HUES6 (cell line): ENCODE data around the gene MLXIPL.
"Not testable (repeated sequence)": the region's sequence is repeated elsewhere in the genome, so short reads cannot be mapped to it uniquely, and the experiment has no call there.

ENCODE experiments used
- H3K27ac ChIP-seq: 2 replicates; pipeline ENCODE4 v1.7.0; 2013; ENCODE audit warnings: low read depth, mild to moderate bottlenecking, low read length, inconsistent platforms
- H3K27me3 ChIP-seq: 2 replicates; pipeline ENCODE4 v1.6.1; 2013; ENCODE audit warnings: low read length; ENCODE audit not compliant: control insufficient read depth, insufficient read depth
- H3K36me3 ChIP-seq: 2 replicates; pipeline ENCODE4 v1.6.1; 2013; ENCODE audit warnings: low read length; ENCODE audit not compliant: control insufficient read depth, insufficient read depth
- H3K4me1 ChIP-seq: 2 replicates; pipeline ENCODE4 v1.6.1; 2013; ENCODE audit warnings: low read length; ENCODE audit not compliant: control insufficient read depth, insufficient read depth
- H3K4me3 ChIP-seq: 2 replicates; pipeline ENCODE4 v1.5.1; 2013; ENCODE audit warnings: low read depth, low read length
- H3K9ac ChIP-seq: one replicate; pipeline ENCODE4 v1.6.1; 2013; ENCODE audit warnings: mild to moderate bottlenecking, low read length
- H3K9me3 ChIP-seq: 2 replicates; pipeline ENCODE4 v1.6.1; 2013; ENCODE audit warnings: low read depth, low read length; ENCODE audit not compliant: control insufficient read depth, insufficient read depth

MLXIPL gene

DNA sequence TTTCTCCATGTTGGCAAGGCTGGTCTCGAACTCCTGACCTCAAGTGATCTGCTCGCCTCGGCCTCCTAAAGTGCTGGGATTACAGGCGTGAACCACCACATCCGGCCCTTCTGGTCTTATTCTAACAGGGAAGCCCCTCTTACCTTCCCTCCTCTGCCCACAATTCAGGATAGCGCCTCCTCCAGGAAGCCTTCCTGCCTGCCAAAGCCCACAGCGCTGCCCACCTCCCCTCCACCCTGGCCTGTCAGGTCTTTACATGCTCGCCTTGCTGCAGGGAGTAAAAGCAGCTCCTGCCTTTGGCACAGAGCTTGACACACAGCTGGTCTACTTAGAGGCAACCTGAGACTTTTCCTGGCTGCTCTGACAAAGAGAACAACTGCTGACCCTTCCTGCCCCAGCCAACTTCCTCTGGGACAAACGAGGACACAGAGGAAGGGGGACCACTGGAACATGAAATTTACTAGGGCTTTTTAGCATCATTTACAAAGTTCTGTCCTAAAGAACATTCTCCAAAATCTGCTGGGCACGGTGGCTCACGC is 13.2 kb downstream of the MLXIPL start:
- H3K9me3 ChIP-seq, result no peaks in the 10 kb centered on the region
- no peak overlapping the region for H3K4me3 ChIP-seq
- no peak overlapping the region for H3K9ac ChIP-seq
- H3K4me1 ChIP-seq, result no peaks in the 10 kb centered on the region
- no peak overlapping the region for H3K27ac ChIP-seq
- no peaks in the 10 kb centered on the region for H3K36me3 ChIP-seq
- H3K27me3 ChIP-seq, result no peaks in the 10 kb centered on the region

DNA sequence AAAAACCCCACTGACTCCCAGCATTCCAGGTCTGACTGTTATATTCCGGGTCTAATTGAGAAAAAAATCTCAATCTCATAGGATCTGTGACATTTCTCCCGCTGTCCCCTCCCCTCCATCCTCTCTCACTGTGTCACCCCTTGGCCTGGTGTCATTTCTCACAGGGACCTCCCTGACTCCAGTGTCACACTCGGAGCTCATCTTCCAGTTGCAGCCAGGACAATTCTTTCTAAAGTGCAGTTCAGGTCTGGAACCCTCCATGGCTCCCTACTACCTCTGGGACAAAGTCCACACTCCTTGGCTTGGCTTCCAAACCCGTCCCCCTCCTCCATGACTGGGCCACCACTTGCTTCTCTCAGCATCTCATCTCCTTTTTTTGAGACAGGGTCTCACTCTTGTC is 14.2 kb downstream of the MLXIPL start:
- H3K9me3 ChIP-seq, result no peaks in the 10 kb centered on the region

DNA sequence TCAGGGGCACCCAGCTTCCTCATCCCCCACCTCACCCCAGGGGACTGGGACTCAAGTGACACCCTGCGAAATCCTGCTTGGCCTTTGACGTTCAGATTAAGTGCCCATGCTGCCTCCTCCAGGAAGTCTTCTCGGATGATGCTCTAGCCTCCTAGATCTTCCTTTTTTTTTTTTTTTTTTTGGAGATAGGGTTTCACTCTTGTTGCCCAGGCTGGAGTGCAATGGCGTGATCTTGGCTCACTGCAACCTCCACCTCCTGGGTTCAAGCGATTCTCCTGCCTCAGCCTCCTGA is 16.7 kb downstream of the MLXIPL start:
- H3K27me3 ChIP-seq, H3K4me1 ChIP-seq, H3K27ac ChIP-seq, H3K9ac ChIP-seq, H3K36me3 ChIP-seq, H3K9me3 ChIP-seq: not testable (repeated sequence)
- H3K4me3 ChIP-seq, result peak overlapping the region; percentile 37; the same call in 1 of the 2 replicates

More for the DNA sequence above, 14.2 kb downstream of the MLXIPL start:
- no peaks in the 10 kb centered on the region for H3K36me3 ChIP-seq
- no peaks in the 10 kb centered on the region for H3K27me3 ChIP-seq
- H3K4me3 ChIP-seq, result no peak overlapping the region
- H3K9ac ChIP-seq, result no peak overlapping the region
- H3K4me1 ChIP-seq, result no peaks in the 10 kb centered on the region
- no peak overlapping the region for H3K27ac ChIP-seq

DNA sequence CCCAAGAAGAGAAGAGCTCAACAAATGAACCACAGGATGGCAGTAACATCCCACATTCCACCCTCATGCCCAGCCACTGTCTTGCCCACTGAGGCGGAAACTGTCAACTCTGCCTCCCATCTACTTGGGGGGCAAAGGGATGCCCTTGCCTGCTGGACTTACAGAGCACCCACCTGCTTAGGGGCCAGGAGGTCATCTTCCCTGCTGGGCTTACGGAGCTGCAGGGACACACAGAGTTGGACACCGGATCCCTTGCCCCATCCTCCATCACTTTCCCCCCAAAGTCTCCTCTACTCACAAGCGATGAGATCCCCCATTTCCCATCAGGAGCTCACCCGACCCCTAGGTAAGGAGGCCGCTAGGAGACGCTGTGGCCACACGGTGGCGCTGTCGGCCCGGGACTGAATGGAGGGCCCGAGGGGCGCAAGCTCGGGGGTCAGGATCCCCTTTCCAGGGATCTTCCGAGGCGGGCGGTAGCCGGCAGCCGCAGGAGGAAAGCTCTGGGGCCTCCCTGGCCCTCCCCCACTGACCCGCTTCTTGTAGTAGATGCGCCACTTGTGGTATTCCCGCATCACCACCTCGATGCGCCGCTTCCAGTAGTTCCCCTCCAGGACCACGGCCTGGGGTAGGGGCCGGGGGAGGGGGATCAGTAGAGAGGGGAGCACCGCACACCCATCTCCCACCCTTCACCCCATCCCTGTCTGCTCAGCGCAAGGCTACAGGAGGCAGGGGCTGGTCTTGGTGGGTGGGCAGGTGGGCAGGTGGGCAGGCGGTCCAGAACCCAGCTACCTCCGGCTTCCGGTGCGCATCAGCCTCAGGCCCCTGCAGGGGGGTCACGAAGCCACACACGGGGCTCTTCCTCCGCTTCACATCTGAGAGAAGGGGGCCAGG is 17.3 kb downstream of the MLXIPL start:
- no peak overlapping the region for H3K27ac ChIP-seq
- H3K4me3 ChIP-seq, result peak overlapping the region; percentile 37
- no peaks in the 10 kb centered on the region for H3K27me3 ChIP-seq
- H3K4me1 ChIP-seq, result peaks cover 6% of the 10 kb centered on the region; the same call in 1 of the 2 replicates
- no peaks in the 10 kb centered on the region for H3K9me3 ChIP-seq
- no peaks in the 10 kb centered on the region for H3K36me3 ChIP-seq
- no peak overlapping the region for H3K9ac ChIP-seq

DNA sequence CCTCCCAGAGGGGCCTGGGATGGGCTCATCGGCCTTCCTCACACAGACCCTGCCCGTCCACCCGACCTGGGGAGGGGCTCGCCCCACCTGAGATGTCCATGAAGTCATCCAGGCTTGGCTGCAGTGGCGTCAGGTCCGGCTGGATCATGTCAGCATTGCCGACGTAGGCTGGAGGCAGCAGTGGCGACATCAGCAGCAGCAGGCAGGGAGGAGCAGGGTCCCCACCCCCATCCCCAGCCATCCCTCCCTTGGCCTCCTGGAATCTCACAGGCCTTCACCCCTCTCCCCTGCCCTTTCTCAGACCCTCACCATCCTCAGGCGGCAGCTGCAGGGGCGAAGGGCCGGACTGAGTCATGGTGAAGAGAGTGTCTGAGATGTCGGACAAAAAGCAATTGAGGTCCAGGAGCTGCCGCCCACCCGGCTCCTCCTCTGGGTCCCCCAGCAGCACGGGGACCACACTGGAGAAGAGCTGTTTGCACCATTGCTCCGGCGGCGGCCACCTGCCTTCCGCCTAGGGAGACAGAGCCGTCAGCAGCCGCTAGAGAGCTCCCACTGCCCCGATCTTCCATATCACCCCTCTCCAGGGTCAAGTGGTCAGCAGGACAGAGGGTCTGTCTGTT is 18.6 kb downstream of the MLXIPL start:
- Histone ChIP-seq H3K9ac (no peak overlapping the region), H3K27ac (no peak overlapping the region), H3K27me3 (no peaks in the 10 kb centered on the region), H3K4me1 (peaks cover 6% of the 10 kb centered on the region; the same call in 1 of the 2 replicates), H3K9me3 (no peaks in the 10 kb centered on the region), H3K36me3 (no peaks in the 10 kb centered on the region), H3K4me3 (no peak overlapping the region)

DNA sequence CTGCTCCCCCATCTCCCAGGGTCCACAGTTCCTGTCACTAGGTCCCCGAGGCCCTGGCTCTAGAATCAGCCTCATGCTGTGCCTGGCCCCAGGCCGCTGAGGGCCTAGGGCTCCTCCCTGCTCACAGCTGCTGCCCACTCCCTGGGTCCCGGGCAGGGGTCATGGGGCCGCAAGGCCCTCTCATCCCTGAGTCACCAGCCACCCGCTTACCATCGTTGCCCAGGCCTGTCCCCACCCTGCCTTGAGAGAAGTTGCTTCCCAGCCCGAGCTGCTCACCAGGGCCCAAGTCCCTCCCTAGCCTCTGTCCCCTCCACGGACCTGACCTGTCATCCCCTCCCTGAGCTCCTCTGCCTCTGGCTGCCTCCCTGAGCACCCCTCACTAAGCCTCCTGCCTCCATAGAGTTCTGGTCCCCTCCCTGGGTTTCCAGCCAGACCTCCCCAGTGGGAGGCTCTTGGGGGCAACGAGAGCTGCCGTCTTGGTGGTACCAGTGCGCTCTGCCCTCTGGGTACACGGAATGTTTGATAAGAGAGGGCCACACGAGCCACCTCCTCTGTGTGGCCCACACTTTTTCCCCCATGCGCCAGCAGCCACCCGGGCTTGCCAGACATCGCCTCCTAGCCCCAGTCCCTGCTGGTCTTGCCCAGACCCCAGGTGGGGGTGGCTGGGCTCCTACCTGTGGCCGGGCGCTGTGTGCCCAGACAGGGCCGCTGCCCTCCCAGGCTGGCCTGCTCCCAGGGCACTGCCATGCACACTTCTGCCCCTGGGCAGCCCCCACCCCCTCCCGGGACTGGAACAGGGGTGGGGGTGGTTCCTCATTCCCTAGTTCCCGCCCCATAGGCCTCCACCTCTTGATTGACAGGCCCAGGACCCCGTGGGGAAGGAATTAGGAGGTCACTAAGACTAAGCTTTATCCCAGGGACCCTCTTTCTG is 21.3 kb downstream of the MLXIPL start:
- Histone ChIP-seq H3K4me1 (peaks cover 6% of the 10 kb centered on the region; the same call in 1 of the 2 replicates), H3K9ac (no peak overlapping the region)

DNA sequence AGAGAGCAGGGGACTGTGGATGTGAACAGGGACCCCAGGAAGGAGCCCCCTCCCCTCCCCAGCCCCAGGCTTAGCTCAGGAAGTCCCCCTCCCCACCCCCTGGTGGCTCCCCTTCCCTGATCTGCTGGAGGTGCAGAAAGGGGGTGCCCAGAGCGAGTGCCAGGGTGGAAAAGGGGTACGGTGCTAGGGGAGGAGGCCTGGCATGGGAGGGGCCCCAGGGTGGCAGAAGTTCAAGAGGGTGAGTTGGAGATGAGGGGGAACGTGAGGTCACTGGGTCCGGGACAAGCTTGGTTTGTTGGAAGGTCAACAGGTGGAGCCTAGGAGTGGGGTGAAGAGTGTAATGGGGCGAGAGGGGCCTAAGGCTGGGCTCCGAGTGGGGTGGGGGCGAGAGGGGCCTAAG is 24.4 kb downstream of the MLXIPL start:
- H3K27me3 ChIP-seq, result peaks cover 13% of the 10 kb centered on the region; the same call in 1 of the 2 replicates
- no peaks in the 10 kb centered on the region for H3K36me3 ChIP-seq
- no peaks in the 10 kb centered on the region for H3K9me3 ChIP-seq

More for the DNA sequence above, 21.3 kb downstream of the MLXIPL start:
- Histone ChIP-seq H3K36me3 (no peaks in the 10 kb centered on the region), H3K27ac (no peak overlapping the region), H3K4me3 (no peak overlapping the region), H3K9me3 (no peaks in the 10 kb centered on the region), H3K27me3 (peaks cover 10% of the 10 kb centered on the region; the same call in 1 of the 2 replicates)

DNA sequence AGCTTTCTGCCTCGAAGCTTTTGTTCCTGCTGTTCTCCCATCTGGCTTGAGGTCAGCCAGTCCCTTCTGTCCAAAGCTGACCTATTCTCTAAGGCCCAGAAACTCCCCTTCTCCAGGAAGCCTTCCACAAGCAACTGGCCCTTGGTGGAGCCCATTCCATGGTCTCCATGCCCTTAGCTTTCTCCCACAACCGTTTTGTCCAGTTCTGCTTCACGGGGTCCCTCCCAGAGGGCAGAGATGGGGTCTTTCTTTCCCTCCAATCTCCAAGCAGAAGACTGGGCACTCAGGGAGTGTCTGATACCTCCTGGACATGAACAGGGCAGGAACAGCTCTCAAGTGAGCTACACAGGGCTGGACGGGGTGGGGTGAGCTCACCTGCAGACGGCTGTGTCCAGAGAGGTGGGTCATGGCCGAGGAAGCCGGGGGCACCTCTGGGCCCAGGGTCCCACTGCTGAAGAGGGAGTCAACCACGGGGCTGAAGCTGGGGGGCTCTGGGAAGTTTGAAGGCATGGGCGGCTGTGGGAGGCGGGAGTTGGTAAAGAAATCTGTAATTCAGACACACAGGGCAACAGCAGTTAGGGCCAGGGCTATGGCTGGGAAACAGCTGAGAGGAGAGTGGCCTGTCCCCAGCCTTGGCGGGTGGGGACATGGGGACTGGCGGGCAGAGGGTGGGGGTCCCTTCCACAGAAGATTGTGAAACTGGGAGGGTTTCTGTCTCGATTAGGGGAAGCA is 25.0 kb downstream of the MLXIPL start:
- H3K4me3 ChIP-seq, result no peak overlapping the region
- H3K9me3 ChIP-seq, result no peaks in the 10 kb centered on the region
- no peak overlapping the region for H3K9ac ChIP-seq
- H3K4me1 ChIP-seq, result peaks cover 6% of the 10 kb centered on the region; the same call in 1 of the 2 replicates
- H3K36me3 ChIP-seq, result no peaks in the 10 kb centered on the region
- peaks cover 13% of the 10 kb centered on the region; the same call in 1 of the 2 replicates for H3K27me3 ChIP-seq
- H3K27ac ChIP-seq, result no peak overlapping the region

More for the DNA sequence above, 24.4 kb downstream of the MLXIPL start:
- Histone ChIP-seq H3K27ac (no peak overlapping the region), H3K9ac (no peak overlapping the region), H3K4me1 (peaks cover 6% of the 10 kb centered on the region; the same call in 1 of the 2 replicates), H3K4me3 (no peak overlapping the region)

DNA sequence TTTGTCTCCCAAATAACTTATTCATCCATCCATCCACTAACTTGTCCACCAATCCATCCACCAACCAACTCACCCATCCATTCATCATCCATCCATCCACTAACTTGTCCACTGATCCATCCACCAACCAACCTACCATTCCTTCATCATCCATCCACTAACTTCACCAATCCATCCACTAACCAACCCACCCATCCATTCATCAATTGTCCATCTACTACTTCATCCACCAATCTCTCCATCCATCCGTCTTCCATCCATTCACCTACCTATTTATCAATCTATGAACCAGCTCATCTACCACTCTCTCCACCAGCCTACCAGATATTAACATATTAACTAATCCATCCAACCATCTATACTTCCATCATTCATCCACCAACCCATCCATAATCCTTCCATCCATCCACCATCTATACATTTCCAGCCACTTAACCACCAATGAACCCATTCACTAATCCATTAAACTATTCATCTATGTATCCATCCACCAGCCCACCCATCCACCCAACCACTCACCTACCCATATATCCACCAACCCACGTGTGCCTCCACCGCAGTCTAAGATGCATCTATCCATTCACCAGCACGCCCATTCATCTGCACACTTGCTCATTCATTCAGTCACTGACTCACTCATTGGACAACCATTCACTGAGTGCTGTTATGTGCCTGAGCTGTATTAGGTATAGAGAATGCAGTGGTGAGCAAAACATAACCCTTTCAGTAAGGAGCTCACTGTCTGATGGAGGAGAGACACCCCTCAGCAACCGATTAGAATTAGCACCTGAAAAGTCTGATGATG is 26.1 kb downstream of the MLXIPL start:
- Histone ChIP-seq H3K9me3 (no peaks in the 10 kb centered on the region), H3K27me3 (peaks cover 13% of the 10 kb centered on the region; the same call in 1 of the 2 replicates), H3K27ac (no peak overlapping the region), H3K36me3 (no peaks in the 10 kb centered on the region), H3K4me3 (no peak overlapping the region), H3K4me1 (peaks cover 4% of the 10 kb centered on the region; the same call in 1 of the 2 replicates), H3K9ac (no peak overlapping the region)
